ENCODE data around the gene UBE2L6. TPM values are rescaled to one million over a fixed set of nuclear protein-coding genes. Genes with fewer than 3 reads are reported as not detected.
A peak's percentile ranks its signal among the peaks of the same experiment; 100 is the strongest.

UBE2L6 gene
- total and polyA plus RNA-seq, 2 donors (not counting 1 experiment from before 2014, with no cell fraction given) = 63.5 to 70.7 TPM

- Histone ChIP-seq H4K20me1 (ENCODE audit: control insufficient read depth, insufficient read depth, low read length, poor library complexity, severe bottlenecking) (no peaks in the 10 kb centered on the region), H3K4me2 (replicated peaks; ENCODE audit: low read depth, low read length, poor library complexity, severe bottlenecking) (no peak overlapping the region), H3K9me3 (ENCODE audit: control extremely low read depth in 1 of 3, control insufficient read depth in 2 of 3, insufficient read depth in 1 of 3, low read length in 2 of 3) (no peaks in the 10 kb centered on the region), H3K79me2 (ENCODE audit: control insufficient read depth, insufficient read depth, low read length) (peaks cover 8% of the 10 kb centered on the region), H3K27ac (ENCODE audit: low read length in 2 of 2) (no peak overlapping the region), H3K36me3 (replicated peaks in 1 of 2; ENCODE audit: control extremely low read depth in 1 of 2, control insufficient read depth in 1 of 2, extremely low read depth in 1 of 2, insufficient read depth in 2 of 2, low read length in 1 of 2) (no peaks in the 10 kb centered on the region), H2AFZ (ENCODE audit: insufficient read depth, low read depth, low read length, poor library complexity, severe bottlenecking) (no peak overlapping the region), H3K9ac (ENCODE audit: low read length) (no peak overlapping the region), H3K27me3 (replicated peaks in 1 of 4; ENCODE audit: control extremely low read depth in 1 of 4, control insufficient read depth in 3 of 4, insufficient read depth in 4 of 4, low read length in 3 of 4) (peaks cover 0 to 5% (median 2%) of the 10 kb centered on the region in 4 experiments), H3K4me1 (ENCODE audit: control insufficient read depth in 2 of 2, insufficient read depth in 2 of 2, low read length in 2 of 2) (peaks cover 3 to 12% of the 10 kb centered on the region in 2 donors), H3K4me3 (ENCODE audit: control extremely low read depth in 1 of 5, extremely low read depth in 1 of 5, insufficient read depth in 1 of 5, low read depth in 2 of 5, low read length in 4 of 5) (no peak overlapping the region)
- no peak overlapping the region for H3K27ac Mint-ChIP-seq
- 17% methylated on average over 1 of the region's 2 CpGs for WGBS (ENCODE audit: insufficient coverage)
- TF ChIP-seq CTCF (IDR thresholded peaks at IDR 0.05) = no peak
- no peak for TF ChIP-seq EZH2 (IDR thresholded peaks at IDR 0.05; ENCODE audit: borderline replicate concordance, insufficient read depth, low read depth, low read length, poor library complexity, severe bottlenecking)
- POLR2A ChIA-PET = no interaction called here
- CTCF ChIA-PET = interaction anchor here (5.9 kb wide), 1 partner anchor 69 kb away, joined by 86 read pairs; no protein-coding TSS in a partner anchor
- ATAC-seq (ENCODE audit: low read depth) (no peak), DNase-seq (no peak)
- H3K9me3 Mint-ChIP-seq (ENCODE audit: insufficient read depth) = no peaks in the 10 kb centered on the region
- H3K4me1 Mint-ChIP-seq = peaks cover 11% of the 10 kb centered on the region
- H3K27me3 Mint-ChIP-seq = peaks cover 7% of the 10 kb centered on the region
- intact Hi-C loops (cut with micrococcal nuclease) = no loop called here
- H3K4me3 Mint-ChIP-seq = no peak overlapping the region
These were observed 4.1 kb upstream of the UBE2L6 start for GRCh38 chr11:57571606-57572005.

GRCh38 chr11:57568330-57568766 lies 876 bp upstream of the UBE2L6 start:
- H2AFZ ChIP-seq (ENCODE audit: insufficient read depth, low read depth, low read length, poor library complexity, severe bottlenecking) = peak overlapping the region; percentile 99
- H3K27ac ChIP-seq (ENCODE audit: low read length in 2 of 2) = peak overlapping the region; percentile 59 to 61
- no peaks in the 10 kb centered on the region for H4K20me1 ChIP-seq (ENCODE audit: control insufficient read depth, insufficient read depth, low read length, poor library complexity, severe bottlenecking)
- Mint-ChIP-seq H3K27ac (peak overlapping the region; percentile 99), H3K4me3 (peak overlapping the region; percentile 99), H3K27me3 (no peaks in the 10 kb centered on the region), H3K4me1 (peaks cover 34% of the 10 kb centered on the region), H3K9me3 (ENCODE audit: insufficient read depth) (no peaks in the 10 kb centered on the region)
- peaks cover 18 to 26% of the 10 kb centered on the region in 2 donors for H3K4me1 ChIP-seq (ENCODE audit: control insufficient read depth in 2 of 2, insufficient read depth in 2 of 2, low read length in 2 of 2)
- CTCF ChIA-PET = interaction anchor here (0.7 to 5.9 kb wide), 27 partner anchors 10 to 1009 kb away, joined by 3 to 86 read pairs (median 4); partner anchors contain the start of genes SELENOH, SLC43A1 and TIMM10
- H3K79me2 ChIP-seq (ENCODE audit: control insufficient read depth, insufficient read depth, low read length) = peaks cover 41% of the 10 kb centered on the region
- H3K4me3 ChIP-seq (ENCODE audit: control extremely low read depth in 1 of 5, extremely low read depth in 1 of 5, insufficient read depth in 1 of 5, low read depth in 2 of 5, low read length in 4 of 5) = peak overlapping the region; percentile 51 to 99 (median 98)
- H3K9ac ChIP-seq (ENCODE audit: low read length) = peak overlapping the region; percentile 85
- H3K27me3 ChIP-seq (replicated peaks in 1 of 4; ENCODE audit: control extremely low read depth in 1 of 4, control insufficient read depth in 3 of 4, insufficient read depth in 4 of 4, low read length in 3 of 4) = no peaks in the 10 kb centered on the region
- peak; percentile 91 for DNase-seq
- no peaks in the 10 kb centered on the region for H3K9me3 ChIP-seq (ENCODE audit: control extremely low read depth in 1 of 3, control insufficient read depth in 2 of 3, insufficient read depth in 1 of 3, low read length in 2 of 3)
- intact Hi-C loops (cut with micrococcal nuclease) = loop anchor here (1.0 to 5.0 kb wide), 8 partner anchors 76 to 1009 kb away; partner anchors contain the start of genes LPXN, MED19, SELENOH and SSRP1
- ATAC-seq (ENCODE audit: low read depth) = peak; percentile 2
- WGBS (ENCODE audit: insufficient coverage) = 31% methylated on average over 3 of the region's 6 CpGs
- TF ChIP-seq EZH2 (IDR thresholded peaks at IDR 0.05; ENCODE audit: borderline replicate concordance, insufficient read depth, low read depth, low read length, poor library complexity, severe bottlenecking) = no peak
- no peak for TF ChIP-seq CTCF (IDR thresholded peaks at IDR 0.05)
- no peaks in the 10 kb centered on the region for H3K36me3 ChIP-seq (replicated peaks in 1 of 2; ENCODE audit: control extremely low read depth in 1 of 2, control insufficient read depth in 1 of 2, extremely low read depth in 1 of 2, insufficient read depth in 2 of 2, low read length in 1 of 2)
- POLR2A ChIA-PET = interaction anchor here (1.2 to 1.8 kb wide), 2 partner anchors 21 to 233 kb away, joined by 3 to 5 read pairs; no protein-coding TSS in a partner anchor
- H3K4me2 ChIP-seq (replicated peaks; ENCODE audit: low read depth, low read length, poor library complexity, severe bottlenecking) = peak overlapping the region; percentile 92

All from B cell (primary cell).